Suprapubic skin (tissue), 4 donors: ENCODE measurements around the gene TBC1D25.

Experiments used
- CTCF ChIP-seq, 2 donors: fragments of 200-600 bp in 1 of 2; fragments of 450-650 bp in 1 of 2; sonication (generic) in 1 of 2; IDR thresholded peaks; one replicate each; pipeline ENCODE4 v1.5.1; 2016 to 2019; ENCODE audit warnings: antibody characterized with exemption in 2 of 2, mild to moderate bottlenecking in 1 of 2, moderate library complexity in 1 of 2
- EP300 ChIP-seq: sonication (generic); formaldehyde crosslinking; IDR thresholded peaks from one replicate; pipeline ENCODE4 v1.6.1; 2017; ENCODE audit warnings: antibody characterized with exemption
- POLR2A ChIP-seq, 2 donors: fragments of 450-650 bp; IDR thresholded peaks; one replicate each; pipeline ENCODE4 v1.6.1; 2017; ENCODE audit warnings: antibody characterized with exemption in 2 of 2, mild to moderate bottlenecking in 2 of 2, moderate library complexity in 2 of 2
- POLR2AphosphoS5 ChIP-seq, 3 donors: sonication (generic); formaldehyde crosslinking; IDR thresholded peaks; one replicate each; pipeline ENCODE4 v1.6.1; 2017; ENCODE audit warnings: antibody characterized with exemption in 3 of 3

- TF ChIP-seq EP300 (no peak), CTCF (IDR thresholded peaks at IDR 0.05) (no peak), POLR2AphosphoS5 (IDR thresholded peaks at IDR 0.05) (no peak), POLR2A (IDR thresholded peaks at IDR 0.05) (no peak)
Measured at GRCh38 chrX:48580662-48581061, 41.1 kb downstream of the TBC1D25 start.
